Measurements from ENCODE around the gene GRIK4. TPM values are rescaled to one million over a fixed set of nuclear protein-coding genes. Genes with fewer than 3 reads are reported as not detected.

The GRIK4 gene
- total RNA-seq, 1 experiment from 2014 or later = not detected

GRCh38 chr11:121033635-121034034, 522.1 kb downstream of the GRIK4 start:
- peaks cover 10% of the 10 kb centered on the region for H4K20me1 ChIP-seq (ENCODE audit: insufficient read depth)
- H3K79me2 ChIP-seq (ENCODE audit: low read depth) = no peaks in the 10 kb centered on the region
- TF ChIP-seq CTCF (conservative IDR thresholded peaks at IDR 0.05) = no peak
- no peak for TF ChIP-seq EZH2 (IDR thresholded peaks at IDR 0.05; ENCODE audit: low read depth)
- no peak overlapping the region for H2AFZ ChIP-seq
- no peak overlapping the region for H3K4me2 ChIP-seq
- intact Hi-C loops (cut with micrococcal nuclease; ENCODE audit: unreplicated experiment) = no loop called here
- H3K4me1 ChIP-seq (replicated peaks; ENCODE audit: insufficient read depth) = 0 out of 2 replicates have a peak, but pooled peaks cover 5% of the 10 kb centered on the region
- no peaks in the 10 kb centered on the region for H3K36me3 ChIP-seq (ENCODE audit: low read depth)
- CTCF ChIA-PET = no interaction called here
- H3F3A ChIP-seq (ENCODE audit: insufficient read depth, low read depth) = no peaks in the 10 kb centered on the region
- BruUV-seq (replicated peaks) = no TSS peak
- no peak for DNase-seq
- H3K4me3 ChIP-seq = no peak overlapping the region
- H3K27ac ChIP-seq = no peak overlapping the region
- POLR2A ChIA-PET (ENCODE audit: unreplicated experiment) = no interaction called here
- no peaks in the 10 kb centered on the region for H3K9me2 ChIP-seq (ENCODE audit: insufficient read depth)
- H3K9me3 ChIP-seq (ENCODE audit: insufficient read depth, low read depth) = no peaks in the 10 kb centered on the region
- H3K27me3 ChIP-seq (ENCODE audit: insufficient read depth, low read depth) = no peaks in the 10 kb centered on the region

GRCh38 chr11:121035169-121035755, 523.7 kb downstream of the GRIK4 start:
- Histone ChIP-seq H3K9me2 (ENCODE audit: insufficient read depth) (no peaks in the 10 kb centered on the region), H3K27me3 (ENCODE audit: insufficient read depth, low read depth) (no peaks in the 10 kb centered on the region), H3K4me1 (replicated peaks; ENCODE audit: insufficient read depth) (0 out of 2 replicates have a peak, but pooled peaks cover 5% of the 10 kb centered on the region), H3K79me2 (ENCODE audit: low read depth) (no peaks in the 10 kb centered on the region), H3F3A (ENCODE audit: insufficient read depth, low read depth) (no peaks in the 10 kb centered on the region), H4K20me1 (ENCODE audit: insufficient read depth) (peaks cover 7% of the 10 kb centered on the region), H3K4me3 (no peak overlapping the region), H2AFZ (no peak overlapping the region), H3K4me2 (no peak overlapping the region), H3K27ac (no peak overlapping the region), H3K9me3 (ENCODE audit: insufficient read depth, low read depth) (no peaks in the 10 kb centered on the region), H3K36me3 (ENCODE audit: low read depth) (no peaks in the 10 kb centered on the region)
- no peak for DNase-seq
- no peak for TF ChIP-seq EZH2 (IDR thresholded peaks at IDR 0.05; ENCODE audit: low read depth)
- no peak for TF ChIP-seq CTCF (conservative IDR thresholded peaks at IDR 0.05)
- BruUV-seq (replicated peaks) = no TSS peak
- CTCF ChIA-PET = interaction anchor here (0.7 kb wide), 1 partner anchor 8 kb away, joined by 4 read pairs; no protein-coding TSS in a partner anchor
- POLR2A ChIA-PET (ENCODE audit: unreplicated experiment) = no interaction called here
- intact Hi-C loops (cut with micrococcal nuclease; ENCODE audit: unreplicated experiment) = no loop called here

GRCh38 chr11:121035780-121036179, 524.2 kb downstream of the GRIK4 start:
- no peak overlapping the region for H3K27ac ChIP-seq
- intact Hi-C loops (cut with micrococcal nuclease; ENCODE audit: unreplicated experiment) = no loop called here
- CTCF ChIA-PET = interaction anchor here (0.7 kb wide), 1 partner anchor 8 kb away, joined by 4 read pairs; no protein-coding TSS in a partner anchor

More at GRCh38 chr11:121035780-121036179, 524.2 kb downstream of the GRIK4 start:
- POLR2A ChIA-PET (ENCODE audit: unreplicated experiment) = no interaction called here
- H4K20me1 ChIP-seq (ENCODE audit: insufficient read depth) = peaks cover 7% of the 10 kb centered on the region
- H2AFZ ChIP-seq = no peak overlapping the region
- H3K4me3 ChIP-seq = no peak overlapping the region
- H3K79me2 ChIP-seq (ENCODE audit: low read depth) = no peaks in the 10 kb centered on the region
- no peaks in the 10 kb centered on the region for H3K27me3 ChIP-seq (ENCODE audit: insufficient read depth, low read depth)
- no peak for DNase-seq
- H3K9me3 ChIP-seq (ENCODE audit: insufficient read depth, low read depth) = no peaks in the 10 kb centered on the region
- BruUV-seq (replicated peaks) = no TSS peak
- H3K4me1 ChIP-seq (replicated peaks; ENCODE audit: insufficient read depth) = 0 out of 2 replicates have a peak, but pooled peaks cover 5% of the 10 kb centered on the region
- no peaks in the 10 kb centered on the region for H3K36me3 ChIP-seq (ENCODE audit: low read depth)
- H3F3A ChIP-seq (ENCODE audit: insufficient read depth, low read depth) = no peaks in the 10 kb centered on the region
- TF ChIP-seq CTCF (conservative IDR thresholded peaks at IDR 0.05) (no peak), EZH2 (IDR thresholded peaks at IDR 0.05; ENCODE audit: low read depth) (no peak)
- no peak overlapping the region for H3K4me2 ChIP-seq
- no peaks in the 10 kb centered on the region for H3K9me2 ChIP-seq (ENCODE audit: insufficient read depth)
